Astrocyte of the spinal cord (primary cell): Measurements from ENCODE around the gene TM9SF3.

Experiments
- DNase-seq: peaks from one replicate; pipeline ENCODE4 v3.0.0; 2011; ENCODE audit warnings: low read depth, low spot score
- H3K4me3 ChIP-seq: 2 replicates; pipeline ENCODE4 v1.5.1; 2011; ENCODE audit warnings: low read depth, mild to moderate bottlenecking, low read length, moderate library complexity
- CTCF ChIP-seq: IDR thresholded peaks from 2 replicates; pipeline ENCODE4 v1.5.1; 2012; ENCODE audit warnings: low read depth, mild to moderate bottlenecking, low read length, inconsistent platforms
- in situ Hi-C: cut with HindIII; loops from 2 replicates; pipeline ENCODE4 v1.10.0; 2017; ENCODE audit warnings: low sequenced_read_pairs

TM9SF3 gene

GRCh38 chr10:96591946-96592345 is 5.1 kb upstream of the TM9SF3 start:
- H3K4me3 ChIP-seq = no peak overlapping the region
- in situ Hi-C loops = no loop called here
- TF ChIP-seq CTCF = no peak
- DNase-seq = no peak

GRCh38 chr10:96588616-96589419 is 2.0 kb upstream of the TM9SF3 start:
- no peak for DNase-seq
- no peak overlapping the region for H3K4me3 ChIP-seq
- in situ Hi-C loops = no loop called here
- TF ChIP-seq CTCF = no peak

GRCh38 chr10:96588060-96588554 is 1.3 kb upstream of the TM9SF3 start:
- H3K4me3 ChIP-seq = no peak overlapping the region
- DNase-seq = no peak
- in situ Hi-C loops = no loop called here

GRCh38 chr10:96587264-96588059 is 650 bp upstream of the TM9SF3 start:
- TF ChIP-seq CTCF = no peak
- peak; percentile 84 for DNase-seq
- in situ Hi-C loops = no loop called here
- peak overlapping the region; percentile 92 for H3K4me3 ChIP-seq

More at GRCh38 chr10:96588060-96588554, 1.3 kb upstream of the TM9SF3 start:
- no peak for TF ChIP-seq CTCF

GRCh38 chr10:96585736-96586418 is 935 bp downstream of the TM9SF3 start:
- DNase-seq = no peak
- in situ Hi-C loops = no loop called here
- H3K4me3 ChIP-seq = peak overlapping the region; percentile 92
- no peak for TF ChIP-seq CTCF

- in situ Hi-C loops = no loop called here
- no peak overlapping the region for H3K4me3 ChIP-seq
- TF ChIP-seq CTCF = no peak
- no peak for DNase-seq
Measured at GRCh38 chr10:96584474-96584873, 2.3 kb downstream of the TM9SF3 start.
